Measurements from ENCODE around the gene NCOA7. TPM values are rescaled to one million over a fixed set of nuclear protein-coding genes. Genes with fewer than 3 reads are reported as not detected.

The NCOA7 gene
- total and polyA plus RNA-seq, 8 donors: 1.2 to 131 (median 21.8) TPM

DNA sequence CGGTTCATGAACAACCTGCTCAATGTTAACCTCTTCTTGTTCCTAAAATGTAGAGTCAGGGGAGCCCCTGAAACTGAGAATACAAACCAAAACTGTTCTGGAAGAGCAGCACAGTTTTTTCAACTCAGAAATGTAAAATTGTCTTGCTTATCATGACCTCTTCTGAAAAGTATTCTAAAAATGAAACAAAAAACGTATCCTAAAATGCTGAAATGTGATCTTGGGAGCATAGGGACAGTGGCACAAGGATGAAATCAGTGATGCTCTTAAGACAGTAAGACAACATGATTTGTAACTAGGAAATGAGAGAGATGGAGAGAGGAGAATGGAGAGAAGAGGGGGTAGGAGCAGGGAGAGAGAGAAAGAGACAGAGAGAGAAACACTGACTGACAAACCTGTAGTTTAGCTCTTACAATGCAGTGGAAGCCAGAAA, 27.5 kb downstream of the NCOA7 start:
- intact Hi-C loops (cut with DNase I; ENCODE audit: low total_unique reads): no loop called here
- H3K4me1 ChIP-seq: peaks cover 38 to 91% (median 66%) of the 10 kb centered on the region in 4 donors
- DNase-seq: no peak
- H3K4me3 ChIP-seq: peak overlapping the region; percentile 11 to 39 (median 23)
- no peaks in the 10 kb centered on the region for H3K27me3 ChIP-seq
- peaks cover 0 to 18% (median 10%) of the 10 kb centered on the region in 4 donors for H3K36me3 ChIP-seq
- WGBS, 5 donors: 24 to 49% (median 32%) methylated on average over 2 of the region's 2 CpGs
- TF ChIP-seq, protein P1, sequence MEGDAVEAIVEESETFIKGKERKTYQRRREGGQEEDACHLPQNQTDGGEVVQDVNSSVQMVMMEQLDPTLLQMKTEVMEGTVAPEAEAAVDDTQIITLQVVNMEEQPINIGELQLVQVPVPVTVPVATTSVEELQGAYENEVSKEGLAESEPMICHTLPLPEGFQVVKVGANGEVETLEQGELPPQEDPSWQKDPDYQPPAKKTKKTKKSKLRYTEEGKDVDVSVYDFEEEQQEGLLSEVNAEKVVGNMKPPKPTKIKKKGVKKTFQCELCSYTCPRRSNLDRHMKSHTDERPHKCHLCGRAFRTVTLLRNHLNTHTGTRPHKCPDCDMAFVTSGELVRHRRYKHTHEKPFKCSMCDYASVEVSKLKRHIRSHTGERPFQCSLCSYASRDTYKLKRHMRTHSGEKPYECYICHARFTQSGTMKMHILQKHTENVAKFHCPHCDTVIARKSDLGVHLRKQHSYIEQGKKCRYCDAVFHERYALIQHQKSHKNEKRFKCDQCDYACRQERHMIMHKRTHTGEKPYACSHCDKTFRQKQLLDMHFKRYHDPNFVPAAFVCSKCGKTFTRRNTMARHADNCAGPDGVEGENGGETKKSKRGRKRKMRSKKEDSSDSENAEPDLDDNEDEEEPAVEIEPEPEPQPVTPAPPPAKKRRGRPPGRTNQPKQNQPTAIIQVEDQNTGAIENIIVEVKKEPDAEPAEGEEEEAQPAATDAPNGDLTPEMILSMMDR (IDR thresholded peaks at IDR 0.05): no peak
- TF ChIP-seq POLR2A (IDR thresholded peaks at IDR 0.05) (no peak), EP300 (IDR thresholded peaks at IDR 0.05) (no peak), POLR2AphosphoS5 (IDR thresholded peaks at IDR 0.05) (no peak)
- peak overlapping the region; percentile 73 to 83 (median 78) for H3K27ac ChIP-seq
- no peaks in the 10 kb centered on the region for H3K9me3 ChIP-seq

DNA sequence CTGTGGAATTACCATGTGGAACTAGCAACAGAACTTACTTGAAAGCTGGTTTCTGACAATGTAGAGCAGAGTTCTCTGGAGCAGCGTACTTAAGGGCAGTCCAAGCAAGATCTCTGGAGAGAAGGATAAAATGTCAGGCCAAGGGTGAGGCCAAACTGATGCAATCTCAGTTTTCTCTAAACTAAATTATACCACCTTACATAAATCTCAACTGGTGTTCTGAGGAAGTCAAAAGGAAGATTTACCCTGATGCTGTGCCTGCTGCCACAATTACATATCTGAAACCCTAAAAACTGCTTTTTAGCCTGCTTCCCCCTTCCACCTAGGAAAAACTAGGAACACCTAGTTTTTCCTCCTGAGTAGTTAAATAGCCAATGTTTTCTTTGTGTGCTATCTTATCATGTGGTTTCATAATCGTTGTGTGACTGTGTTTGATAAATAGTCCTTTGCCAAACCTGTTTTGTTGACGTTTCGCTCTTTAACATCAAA, 28.1 kb downstream of the NCOA7 start:
- peaks cover 38 to 91% (median 65%) of the 10 kb centered on the region in 4 donors for H3K4me1 ChIP-seq
- no peaks in the 10 kb centered on the region for H3K9me3 ChIP-seq
- H3K27me3 ChIP-seq: no peaks in the 10 kb centered on the region
- no peak for TF ChIP-seq POLR2AphosphoS5 (IDR thresholded peaks at IDR 0.05)
- TF ChIP-seq, protein P1 (IDR thresholded peaks at IDR 0.05): no peak
- peaks cover 0 to 18% (median 10%) of the 10 kb centered on the region in 4 donors for H3K36me3 ChIP-seq
- H3K4me3 ChIP-seq: peak overlapping the region; percentile 11 to 39 (median 23)
- WGBS, 5 donors: 23 to 40% (median 27%) methylated on average over 4 of the region's 4 CpGs
- peak in 1 of 2 donors; percentile 54 for DNase-seq
- intact Hi-C loops (cut with DNase I; ENCODE audit: low total_unique reads): no loop called here
- peak overlapping the region; percentile 73 to 82 (median 74) for H3K27ac ChIP-seq

DNA sequence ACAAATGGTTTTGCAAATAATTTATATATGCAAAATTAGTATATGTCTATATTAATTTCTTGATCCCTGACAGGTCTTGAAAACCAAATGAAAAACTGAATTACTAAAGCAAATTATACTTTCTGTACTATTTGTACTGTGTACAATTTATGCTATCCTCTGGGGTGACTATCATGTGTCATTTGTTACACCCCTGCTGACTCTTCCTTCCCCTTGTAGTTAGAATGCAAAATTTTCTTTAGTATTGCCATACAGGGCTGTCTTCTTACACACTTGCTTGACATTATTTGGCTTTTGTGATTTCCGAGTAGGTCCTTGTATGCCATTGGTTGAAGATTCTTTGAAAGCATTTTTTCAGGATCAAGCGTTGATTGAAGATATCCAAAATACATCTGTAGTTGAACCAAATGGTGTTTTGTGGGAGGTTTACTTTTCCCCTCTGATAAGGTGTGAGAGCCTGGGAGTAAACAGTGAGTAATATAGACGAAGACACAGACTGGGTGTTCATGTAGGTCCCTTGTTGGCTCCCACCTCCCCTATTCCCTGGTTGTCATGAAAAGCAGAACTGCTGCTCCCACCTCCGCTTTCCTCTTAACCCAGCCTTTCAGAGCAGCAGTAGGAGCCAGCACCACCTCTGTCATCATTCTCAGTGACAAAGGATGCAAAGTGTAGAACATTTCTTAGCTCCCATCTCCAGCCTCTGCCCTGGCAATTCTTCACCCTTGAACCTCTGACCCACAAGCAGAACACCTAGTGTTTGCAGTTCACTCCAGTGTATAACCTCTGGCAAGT, 29.0 kb downstream of the NCOA7 start:
- H3K9me3 ChIP-seq: no peaks in the 10 kb centered on the region
- H3K36me3 ChIP-seq: peaks cover 0 to 18% (median 10%) of the 10 kb centered on the region in 4 donors
- peak overlapping the region; percentile 73 to 85 (median 78) for H3K27ac ChIP-seq
- intact Hi-C loops (cut with DNase I; ENCODE audit: low total_unique reads): no loop called here
- no peak for DNase-seq
- TF ChIP-seq, protein P1 (IDR thresholded peaks at IDR 0.05): no peak
- TF ChIP-seq EP300 (IDR thresholded peaks at IDR 0.05) (no peak), POLR2AphosphoS5 (IDR thresholded peaks at IDR 0.05) (peak in 1 of 3 donors; percentile 4), POLR2A (IDR thresholded peaks at IDR 0.05) (no peak)
- H3K4me1 ChIP-seq: peaks cover 30 to 82% (median 57%) of the 10 kb centered on the region in 4 donors
- no peaks in the 10 kb centered on the region for H3K27me3 ChIP-seq
- H3K4me3 ChIP-seq: no peak overlapping the region
- WGBS, 5 donors: 40 to 67% (median 64%) methylated on average over 4 of the region's 4 CpGs

DNA sequence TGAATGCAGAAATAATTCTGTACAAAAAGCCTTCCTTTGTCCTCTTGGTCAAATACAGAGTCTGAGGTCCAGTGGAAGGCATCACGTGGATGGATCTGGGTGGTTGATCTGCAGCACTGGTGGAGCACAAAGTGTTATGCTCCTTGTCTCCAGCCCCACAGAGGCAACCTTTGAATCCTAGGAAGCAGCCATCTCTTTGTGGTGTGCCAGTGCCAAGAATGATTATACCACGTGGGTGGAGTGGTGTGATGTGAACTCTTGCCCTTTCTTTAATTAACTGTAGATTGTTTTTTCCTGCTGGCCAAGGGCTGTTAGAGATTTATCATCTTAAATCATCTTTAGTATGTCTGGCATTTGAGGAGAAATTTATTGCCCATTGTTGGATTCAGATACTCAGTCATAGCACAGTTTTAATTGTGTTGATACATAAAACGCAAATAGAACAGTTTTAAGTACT, 31.1 kb downstream of the NCOA7 start:
- peak in 2 of 3 donors; percentile 28 to 47 for TF ChIP-seq POLR2AphosphoS5 (IDR thresholded peaks at IDR 0.05)
- TF ChIP-seq, protein P1 (IDR thresholded peaks at IDR 0.05): no peak
- TF ChIP-seq POLR2A (IDR thresholded peaks at IDR 0.05): no peak
- TF ChIP-seq EP300 (IDR thresholded peaks at IDR 0.05): no peak
- 20 to 34% (median 22%) methylated on average over 3 of the region's 3 CpGs for WGBS, 5 donors
- Histone ChIP-seq H3K27me3 (no peaks in the 10 kb centered on the region), H3K4me1 (peaks cover 29 to 62% (median 45%) of the 10 kb centered on the region in 4 donors), H3K27ac (peak overlapping the region in 3 of 5 donors; percentile 18 to 27 (median 19)), H3K4me3 (no peak overlapping the region), H3K36me3 (peaks cover 0 to 11% (median 10%) of the 10 kb centered on the region in 4 donors), H3K9me3 (no peaks in the 10 kb centered on the region)
- intact Hi-C loops (cut with DNase I; ENCODE audit: low total_unique reads): no loop called here
- peak in 1 of 2 donors; percentile 73 for DNase-seq

Data from stomach (tissue), 9 donors.